Colonic mucosa (tissue), 4 donors: ENCODE results near the gene DCX. TPM values are rescaled to one million over a fixed set of nuclear protein-coding genes. Genes with fewer than 3 reads are reported as not detected.

ENCODE experiments used
- DNase-seq: peaks from one replicate; pipeline ENCODE4 v3.0.0-alpha.2; 2020
- H3K27ac ChIP-seq: fragments of 200-600 bp; one replicate; pipeline ENCODE4 v1.8.0; 2021
- H3K27me3 ChIP-seq: fragments of 200-600 bp; one replicate; pipeline ENCODE4 v1.8.0; 2021
- H3K36me3 ChIP-seq: fragments of 200-600 bp; one replicate; pipeline ENCODE4 v1.8.0; 2021
- H3K4me1 ChIP-seq: fragments of 200-600 bp; one replicate; pipeline ENCODE4 v1.8.0; 2021; ENCODE audit warnings: mild to moderate bottlenecking
- H3K4me3 ChIP-seq: fragments of 200-600 bp; one replicate; pipeline ENCODE4 v1.8.0; 2021
- H3K9ac ChIP-seq, 2 donors: one replicate each; pipeline ENCODE4 v1.7.0; 2013; ENCODE audit warnings: control low read depth in 2 of 2, low read depth in 2 of 2, low read length in 2 of 2
- H3K9me3 ChIP-seq: fragments of 200-600 bp; one replicate; pipeline ENCODE4 v1.8.0; 2021
- CTCF ChIP-seq: fragments of 200-600 bp; IDR thresholded peaks from one replicate; pipeline ENCODE4 v1.8.0; 2022; ENCODE audit warnings: antibody characterized with exemption, mild to moderate bottlenecking
- intact Hi-C: fragments of 100-400 bp; cut with DNase I; formaldehyde crosslinking; loops from one replicate; pipeline ENCODE4 v1.14.1; 2022
- total RNA-seq, 2 donors: library from RNA; stranded (reverse); fragmentation: NEBNext Ultra II Directional in 1 of 2; extraction: Animal tissue kit (Norgen Biotek cat#: 25700) in 1 of 2; gene quantifications; one replicate each; pipeline ENCODE4 v1.2.1, GENCODE V29; 2021
- donor health status: healthy.
- donor health status: DM: no; HTN: no; CAD: no.
- donor health status: DM: no; HTN: no; CAD: no.

DCX gene
- total RNA-seq, 2 donors from 2014 or later = 0.11 to 0.40 TPM

GRCh38 chrX:111302284-111302683 lies 109.7 kb downstream of the DCX start:
- Histone ChIP-seq H3K4me1 (no peaks in the 10 kb centered on the region), H3K4me3 (no peak overlapping the region), H3K9me3 (no peaks in the 10 kb centered on the region), H3K27me3 (peaks cover 5% of the 10 kb centered on the region), H3K27ac (no peak overlapping the region), H3K9ac (no peak overlapping the region), H3K36me3 (no peaks in the 10 kb centered on the region)
- no peak for TF ChIP-seq CTCF
- intact Hi-C loops = no loop called here
- DNase-seq = no peak

GRCh38 chrX:111288841-111289240 lies 123.2 kb downstream of the DCX start:
- Histone ChIP-seq H3K36me3 (no peaks in the 10 kb centered on the region), H3K9me3 (no peaks in the 10 kb centered on the region), H3K27me3 (no peaks in the 10 kb centered on the region), H3K4me3 (no peak overlapping the region), H3K4me1 (no peaks in the 10 kb centered on the region), H3K9ac (no peak overlapping the region), H3K27ac (no peak overlapping the region)
- DNase-seq = no peak
- intact Hi-C loops = no loop called here
- no peak for TF ChIP-seq CTCF

- no peak overlapping the region for H3K4me3 ChIP-seq
- H3K4me1 ChIP-seq = no peaks in the 10 kb centered on the region
- no peaks in the 10 kb centered on the region for H3K36me3 ChIP-seq
- H3K9ac ChIP-seq = no peak overlapping the region
- no peak for DNase-seq
- intact Hi-C loops = no loop called here
- no peak overlapping the region for H3K27ac ChIP-seq
- no peaks in the 10 kb centered on the region for H3K9me3 ChIP-seq
- H3K27me3 ChIP-seq = no peaks in the 10 kb centered on the region
- no peak for TF ChIP-seq CTCF
Measured at GRCh38 chrX:111284631-111285293, 127.2 kb downstream of the DCX start.

- Histone ChIP-seq H3K36me3 (no peaks in the 10 kb centered on the region), H3K4me1 (no peaks in the 10 kb centered on the region), H3K27me3 (no peaks in the 10 kb centered on the region), H3K27ac (no peak overlapping the region), H3K4me3 (no peak overlapping the region), H3K9ac (no peak overlapping the region), H3K9me3 (no peaks in the 10 kb centered on the region)
- no peak for DNase-seq
- no peak for TF ChIP-seq CTCF
- intact Hi-C loops = no loop called here
Measured at GRCh38 chrX:111283446-111283845, 128.5 kb downstream of the DCX start.

GRCh38 chrX:111282991-111283390 lies 129.0 kb downstream of the DCX start:
- H3K9ac ChIP-seq = no peak overlapping the region
- H3K4me1 ChIP-seq = no peaks in the 10 kb centered on the region
- H3K36me3 ChIP-seq = no peaks in the 10 kb centered on the region
- intact Hi-C loops = no loop called here
- no peak for TF ChIP-seq CTCF
- H3K9me3 ChIP-seq = no peaks in the 10 kb centered on the region
- no peak overlapping the region for H3K4me3 ChIP-seq
- H3K27me3 ChIP-seq = no peaks in the 10 kb centered on the region
- H3K27ac ChIP-seq = no peak overlapping the region
- DNase-seq = no peak
